IPS DF 6.9 (cell line): ENCODE data around the gene PPP1R18.
"Not testable (repeated sequence)": the region's sequence is repeated elsewhere in the genome, so short reads cannot be mapped to it uniquely, and the experiment has no call there.

Experiments used
- DNase-seq: peaks from one replicate; pipeline ENCODE4 v3.0.0-alpha.2; 2013; ENCODE audit warnings: low read depth, low spot score
- H3K27ac ChIP-seq: one replicate; pipeline ENCODE4 v1.5.1; 2013; ENCODE audit warnings: low read length, control low read depth
- H3K27me3 ChIP-seq: 2 replicates; pipeline ENCODE4 v1.6.1; 2013; ENCODE audit warnings: mild to moderate bottlenecking, low read length; ENCODE audit not compliant: control insufficient read depth, insufficient read depth
- H3K36me3 ChIP-seq: 2 replicates; pipeline ENCODE4 v1.6.1; 2013; ENCODE audit warnings: low read length; ENCODE audit not compliant: control insufficient read depth, insufficient read depth
- H3K4me1 ChIP-seq: 2 replicates; pipeline ENCODE4 v1.6.1; 2013; ENCODE audit warnings: low read length; ENCODE audit not compliant: control insufficient read depth, insufficient read depth
- H3K4me3 ChIP-seq: 2 replicates; pipeline ENCODE4 v1.5.1; 2013; ENCODE audit warnings: mild to moderate bottlenecking, low read length
- H3K9me3 ChIP-seq: 2 replicates; pipeline ENCODE4 v1.6.1; 2013; ENCODE audit warnings: low read length, inconsistent platforms; ENCODE audit not compliant: control insufficient read depth, insufficient read depth
- WGBS: extraction: QIAGEN DNeasy Blood & Tissue Kit; methylation state at CpG from one replicate; pipeline ENCODE4 v1.1.7; 2013; ENCODE audit warnings: mixed read lengths, missing lambda C conversion rate; ENCODE audit not compliant: insufficient read length, insufficient coverage; 5-methylcytosine and 5-hydroxymethylcytosine counted together

The PPP1R18 gene

GRCh38 chr6:30719356-30719755 lies 32.9 kb upstream of the PPP1R18 start:
- no peak overlapping the region for H3K27ac ChIP-seq
- WGBS = no CpG with 5 or more reads among the region's 8 CpGs
- H3K27me3 ChIP-seq = no peaks in the 10 kb centered on the region
- 0 out of 2 replicates have a peak, but pooled peaks cover 2% of the 10 kb centered on the region for H3K4me1 ChIP-seq
- no peak for DNase-seq
- H3K9me3 ChIP-seq = no peaks in the 10 kb centered on the region
- peak overlapping the region; percentile 44; the same call in 1 of the 2 replicates for H3K4me3 ChIP-seq
- H3K36me3 ChIP-seq = peaks cover 25% of the 10 kb centered on the region

GRCh38 chr6:30717845-30718720 lies 31.6 kb upstream of the PPP1R18 start:
- not testable (repeated sequence) for DNase-seq, H3K4me1 ChIP-seq, H3K9me3 ChIP-seq, H3K27me3 ChIP-seq, H3K27ac ChIP-seq
- no CpG with 5 or more reads among the region's 37 CpGs for WGBS
- Histone ChIP-seq H3K36me3 (peaks cover 13% of the 10 kb centered on the region), H3K4me3 (peak overlapping the region; percentile 59; the same call in 1 of the 2 replicates)

GRCh38 chr6:30717129-30717844 lies 30.8 kb upstream of the PPP1R18 start, which contains the start of gene MDC1:
Gene MDC1, minus strand, starts transcription at chr6:30717281. Its CDS starts 2,106 bp downstream, at chr6:30715175.
- Histone ChIP-seq H3K4me1 (no peaks in the 10 kb centered on the region), H3K27me3 (no peaks in the 10 kb centered on the region), H3K9me3 (no peaks in the 10 kb centered on the region), H3K36me3 (peaks cover 14% of the 10 kb centered on the region), H3K27ac (no peak within 1 kb of the TSS), H3K4me3 (peak within 1 kb of the TSS; percentile 59; the same call in 1 of the 2 replicates)
- no CpG with 5 or more reads among the region's 48 CpGs for WGBS
- DNase-seq = peak; percentile 99

- H3K27ac ChIP-seq = no peak overlapping the region
- H3K4me1 ChIP-seq = no peaks in the 10 kb centered on the region
- H3K9me3 ChIP-seq = no peaks in the 10 kb centered on the region
- peak overlapping the region; percentile 56; the same call in 1 of the 2 replicates for H3K4me3 ChIP-seq
- no peaks in the 10 kb centered on the region for H3K27me3 ChIP-seq
- no peak for DNase-seq
- peaks cover 15% of the 10 kb centered on the region for H3K36me3 ChIP-seq
- WGBS = no CpG with 5 or more reads among the region's 8 CpGs
Observed at GRCh38 chr6:30716879-30717128, 30.4 kb upstream of the PPP1R18 start.

GRCh38 chr6:30714263-30714662 lies 27.8 kb upstream of the PPP1R18 start:
- no peaks in the 10 kb centered on the region for H3K27me3 ChIP-seq
- H3K36me3 ChIP-seq = peaks cover 19% of the 10 kb centered on the region
- no peak overlapping the region for H3K4me3 ChIP-seq
- DNase-seq = no peak
- WGBS = no CpG with 5 or more reads among the region's 1 CpG
- no peaks in the 10 kb centered on the region for H3K4me1 ChIP-seq
- H3K9me3 ChIP-seq = no peaks in the 10 kb centered on the region
- H3K27ac ChIP-seq = no peak overlapping the region

GRCh38 chr6:30712441-30712945 lies 26.0 kb upstream of the PPP1R18 start:
- Histone ChIP-seq H3K27me3 (no peaks in the 10 kb centered on the region), H3K4me3 (no peak overlapping the region), H3K9me3 (no peaks in the 10 kb centered on the region), H3K4me1 (no peaks in the 10 kb centered on the region), H3K27ac (no peak overlapping the region), H3K36me3 (peaks cover 24% of the 10 kb centered on the region)
- WGBS = no CpG with 5 or more reads among the region's 7 CpGs
- no peak for DNase-seq

- no peak overlapping the region for H3K27ac ChIP-seq
- no peaks in the 10 kb centered on the region for H3K27me3 ChIP-seq
- no peaks in the 10 kb centered on the region for H3K4me1 ChIP-seq
- peaks cover 28% of the 10 kb centered on the region for H3K36me3 ChIP-seq
- no peaks in the 10 kb centered on the region for H3K9me3 ChIP-seq
- WGBS = no CpG with 5 or more reads among the region's 1 CpG
- H3K4me3 ChIP-seq = no peak overlapping the region
- DNase-seq = no peak
Observed at GRCh38 chr6:30711758-30712380, 25.4 kb upstream of the PPP1R18 start.

- Histone ChIP-seq H3K4me3 (no peak overlapping the region), H3K4me1 (no peaks in the 10 kb centered on the region), H3K27ac (no peak overlapping the region), H3K36me3 (peaks cover 29% of the 10 kb centered on the region), H3K27me3 (no peaks in the 10 kb centered on the region), H3K9me3 (no peaks in the 10 kb centered on the region)
- WGBS = no CpG with 5 or more reads among the region's 2 CpGs
- DNase-seq = no peak
Observed at GRCh38 chr6:30709101-30709868, 22.8 kb upstream of the PPP1R18 start.

- Histone ChIP-seq H3K27ac (no peak overlapping the region), H3K4me1 (no peaks in the 10 kb centered on the region), H3K4me3 (no peak overlapping the region), H3K9me3 (no peaks in the 10 kb centered on the region), H3K36me3 (peaks cover 37% of the 10 kb centered on the region), H3K27me3 (no peaks in the 10 kb centered on the region)
- no peak for DNase-seq
- no CpG with 5 or more reads among the region's 6 CpGs for WGBS
Observed at GRCh38 chr6:30707281-30707850, 20.9 kb upstream of the PPP1R18 start.
